DND-41 (cell line): ENCODE measurements around the gene MTFMT.

Source experiments
- EZH2 ChIP-seq: IDR thresholded peaks from 3 replicates; pipeline ENCODE4 v1.6.1; 2012; ENCODE audit warnings: borderline replicate concordance, low read depth, mild to moderate bottlenecking, moderate library complexity, low read length, inconsistent platforms; ENCODE audit not compliant: severe bottlenecking
- TF ChIP-seq, protein P1 (sequence below): IDR thresholded peaks from 2 replicates; pipeline ENCODE4 v1.5.1; 2012; ENCODE audit warnings: borderline replicate concordance, low read length, moderate library complexity, mild to moderate bottlenecking; ENCODE audit not compliant: poor library complexity, severe bottlenecking; ENCODE audit errors: extremely low read depth

DNA sequence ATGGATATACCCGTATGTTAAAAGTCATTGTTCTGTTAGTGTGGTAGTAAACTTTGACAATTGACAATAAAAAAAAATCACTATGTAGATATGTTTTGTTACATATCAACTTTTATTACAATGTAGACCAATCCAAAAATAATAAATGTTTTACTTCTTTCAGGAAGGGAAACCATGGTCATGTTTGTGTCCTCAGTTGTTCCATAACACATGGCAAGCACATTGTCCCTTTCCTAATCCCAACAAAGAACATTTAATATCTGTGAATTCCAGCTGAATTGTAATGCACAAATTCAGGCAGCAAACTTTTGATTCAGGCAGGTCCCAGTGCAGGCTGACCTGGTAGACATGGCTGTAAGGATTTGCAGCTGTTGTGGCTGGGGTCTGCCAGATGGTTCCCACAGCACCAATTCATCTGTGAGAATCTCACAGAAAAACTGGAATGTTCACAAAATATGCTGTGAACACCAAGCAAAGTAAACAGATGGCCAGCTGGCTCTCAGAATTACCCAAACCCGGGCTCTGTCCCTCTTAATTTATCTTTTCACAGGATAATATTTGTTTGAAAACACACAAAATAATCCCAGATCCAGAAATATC lies 37.8 kb downstream of the MTFMT start:
- TF ChIP-seq, protein P1, sequence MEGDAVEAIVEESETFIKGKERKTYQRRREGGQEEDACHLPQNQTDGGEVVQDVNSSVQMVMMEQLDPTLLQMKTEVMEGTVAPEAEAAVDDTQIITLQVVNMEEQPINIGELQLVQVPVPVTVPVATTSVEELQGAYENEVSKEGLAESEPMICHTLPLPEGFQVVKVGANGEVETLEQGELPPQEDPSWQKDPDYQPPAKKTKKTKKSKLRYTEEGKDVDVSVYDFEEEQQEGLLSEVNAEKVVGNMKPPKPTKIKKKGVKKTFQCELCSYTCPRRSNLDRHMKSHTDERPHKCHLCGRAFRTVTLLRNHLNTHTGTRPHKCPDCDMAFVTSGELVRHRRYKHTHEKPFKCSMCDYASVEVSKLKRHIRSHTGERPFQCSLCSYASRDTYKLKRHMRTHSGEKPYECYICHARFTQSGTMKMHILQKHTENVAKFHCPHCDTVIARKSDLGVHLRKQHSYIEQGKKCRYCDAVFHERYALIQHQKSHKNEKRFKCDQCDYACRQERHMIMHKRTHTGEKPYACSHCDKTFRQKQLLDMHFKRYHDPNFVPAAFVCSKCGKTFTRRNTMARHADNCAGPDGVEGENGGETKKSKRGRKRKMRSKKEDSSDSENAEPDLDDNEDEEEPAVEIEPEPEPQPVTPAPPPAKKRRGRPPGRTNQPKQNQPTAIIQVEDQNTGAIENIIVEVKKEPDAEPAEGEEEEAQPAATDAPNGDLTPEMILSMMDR, result no peak
- no peak for TF ChIP-seq EZH2
